GM12875 (cell line): ENCODE measurements around the gene CTDP1.

Experiments
- H3K4me3 ChIP-seq: one replicate; pipeline ENCODE4 v1.5.1; 2011; ENCODE audit warnings: low read depth, low read length, control low read depth
- CTCF ChIP-seq: IDR thresholded peaks from 2 replicates; pipeline ENCODE4 v1.5.1; 2011; ENCODE audit warnings: low read depth, mild to moderate bottlenecking, control low read depth, inconsistent platforms, low read length, moderate library complexity, borderline replicate concordance; ENCODE audit not compliant: insufficient read depth

CTDP1 gene

GRCh38 chr18:79800371-79801180 is 121.0 kb downstream of the CTDP1 start:
- no peak for TF ChIP-seq CTCF

GRCh38 chr18:79801217-79801616 is 121.6 kb downstream of the CTDP1 start:
- TF ChIP-seq CTCF = no peak

More at GRCh38 chr18:79800371-79801180, 121.0 kb downstream of the CTDP1 start:
- H3K4me3 ChIP-seq = no peak overlapping the region

GRCh38 chr18:79801641-79802040 is 122.0 kb downstream of the CTDP1 start:
- no peak for TF ChIP-seq CTCF
- H3K4me3 ChIP-seq = no peak overlapping the region

More at GRCh38 chr18:79801217-79801616, 121.6 kb downstream of the CTDP1 start:
- no peak overlapping the region for H3K4me3 ChIP-seq

GRCh38 chr18:79802298-79802697 is 122.7 kb downstream of the CTDP1 start:
- no peak for TF ChIP-seq CTCF
- H3K4me3 ChIP-seq = no peak overlapping the region

GRCh38 chr18:79803611-79804051 is 124.0 kb downstream of the CTDP1 start:
- TF ChIP-seq CTCF = no peak
- H3K4me3 ChIP-seq = no peak overlapping the region
